Activated naive CD4-positive, alpha-beta T cell treated with anti-CD3 and anti-CD28 coated beads, Interleukin-2, amount 10 ng/mL, durations not matched to agents 7 days and 5 days (primary cell): ENCODE measurements around the gene ID1.
"Not testable (repeated sequence)": the region's sequence is repeated elsewhere in the genome, so short reads cannot be mapped to it uniquely, and the experiment has no call there.

Source experiments
- CTCF ChIA-PET: fragments of 350-600 bp; sonication (Branson Sonifier 250); formaldehyde crosslinking; loops from one replicate; lab custom pipeline; 2021; ENCODE audit warnings: antibody characterized with exemption; lab: Charles Lee
- DNase-seq: peaks from one replicate; pipeline ENCODE4 v3.0.0-alpha.2; 2020
- H3K27ac Mint-ChIP-seq: one replicate; pipeline ENCODE4 v1.8.0; 2021; ENCODE audit warnings: mild to moderate bottlenecking, moderate library complexity, mixed read lengths
- H3K27me3 Mint-ChIP-seq: one replicate; pipeline ENCODE4 v1.8.0; 2021; ENCODE audit warnings: mild to moderate bottlenecking, mixed read lengths
- H3K36me3 Mint-ChIP-seq: one replicate; pipeline ENCODE4 v1.8.0; 2021; ENCODE audit warnings: mixed read lengths
- H3K4me1 Mint-ChIP-seq: one replicate; pipeline ENCODE4 v1.8.0; 2021; ENCODE audit warnings: mixed read lengths
- H3K4me3 Mint-ChIP-seq: one replicate; pipeline ENCODE4 v1.8.0; 2021; ENCODE audit warnings: mild to moderate bottlenecking, moderate library complexity, mixed read lengths
- H3K9me3 Mint-ChIP-seq: one replicate; pipeline ENCODE4 v1.8.0; 2021; ENCODE audit warnings: mixed read lengths

ID1 gene

GRCh38 chr20:31569163-31570020 is 35.7 kb upstream of the ID1 start:
- Mint-ChIP-seq H3K27me3 (no peaks in the 10 kb centered on the region), H3K4me1 (peaks cover 38% of the 10 kb centered on the region), H3K9me3 (no peaks in the 10 kb centered on the region), H3K4me3 (no peak overlapping the region), H3K27ac (no peak overlapping the region), H3K36me3 (peaks cover 12% of the 10 kb centered on the region)
- CTCF ChIA-PET = interaction anchor here (0.7 to 30.9 kb wide), 13 partner anchors 9 to 163 kb away, joined by 3 to 853 read pairs (median 3); partner anchors contain the start of gene ID1
- peak; percentile 70 for DNase-seq

- Mint-ChIP-seq H3K4me3 (no peak overlapping the region), H3K27ac (no peak overlapping the region), H3K27me3 (no peaks in the 10 kb centered on the region), H3K4me1 (peaks cover 38% of the 10 kb centered on the region), H3K9me3 (no peaks in the 10 kb centered on the region), H3K36me3 (peaks cover 8% of the 10 kb centered on the region)
- CTCF ChIA-PET = interaction anchor here (0.9 to 30.9 kb wide), 9 partner anchors 9 to 162 kb away, joined by 3 to 853 read pairs (median 5); partner anchors contain the start of gene ID1
- no peak for DNase-seq
Measured at GRCh38 chr20:31570021-31570463, 35.0 kb upstream of the ID1 start.

DNA sequence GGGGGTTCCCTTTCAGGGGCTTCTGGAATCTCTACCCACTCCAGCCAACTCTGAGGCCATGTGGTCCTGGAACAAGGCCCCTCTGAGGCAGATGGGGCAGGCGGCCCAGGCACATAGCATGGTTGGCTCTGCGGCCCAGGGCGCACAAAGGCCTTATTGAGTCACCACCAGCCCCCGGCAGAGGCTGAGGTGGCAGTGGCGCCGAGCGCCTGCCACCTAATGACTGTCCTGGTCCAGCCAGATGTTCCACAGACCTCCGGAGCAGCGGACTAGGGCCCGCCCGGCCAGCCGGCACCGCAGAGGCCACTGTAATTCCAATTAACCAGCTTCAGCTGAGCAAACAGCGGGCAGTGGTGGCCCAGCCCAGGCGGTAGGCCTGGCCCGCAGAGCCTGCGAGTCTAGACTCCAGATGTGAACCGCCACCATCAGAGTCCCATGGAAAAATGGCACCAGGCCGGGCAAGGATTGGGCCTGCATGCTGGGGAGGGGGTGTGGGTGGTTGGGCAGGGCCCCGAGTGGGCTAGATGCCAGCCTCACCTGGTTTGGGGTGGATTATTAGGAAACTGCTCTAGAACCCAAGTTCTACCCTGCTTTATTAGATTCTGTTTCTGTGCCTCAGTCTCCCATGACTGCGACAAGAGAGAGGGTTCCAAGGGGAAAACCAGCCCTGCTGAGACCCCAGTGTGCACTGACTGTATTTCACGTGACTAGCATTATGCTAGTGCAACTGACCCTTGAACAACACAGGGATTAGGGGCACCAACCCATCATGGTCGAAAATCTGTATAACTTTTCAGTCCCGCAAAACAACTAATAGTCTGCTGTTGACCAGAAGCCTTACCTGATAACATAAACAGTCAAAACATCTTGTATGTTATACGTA is 34.1 kb upstream of the ID1 start:
- peaks cover 4% of the 10 kb centered on the region for H3K36me3 Mint-ChIP-seq
- peak overlapping the region; percentile 42 for H3K27ac Mint-ChIP-seq
- H3K4me1 Mint-ChIP-seq = peaks cover 33% of the 10 kb centered on the region
- no peak for DNase-seq
- H3K4me3 Mint-ChIP-seq = peak overlapping the region; percentile 81
- no peaks in the 10 kb centered on the region for H3K27me3 Mint-ChIP-seq
- no peaks in the 10 kb centered on the region for H3K9me3 Mint-ChIP-seq
- CTCF ChIA-PET = interaction anchor here (1.7 to 30.9 kb wide), 3 partner anchors 10 to 40 kb away, joined by 6 to 853 read pairs (median 95); partner anchors contain the start of gene ID1

GRCh38 chr20:31572042-31572700 is 32.9 kb upstream of the ID1 start:
- Mint-ChIP-seq H3K27ac (peak overlapping the region; percentile 85), H3K36me3 (peaks cover 4% of the 10 kb centered on the region), H3K4me1 (peaks cover 29% of the 10 kb centered on the region), H3K4me3 (peak overlapping the region; percentile 81), H3K9me3 (no peaks in the 10 kb centered on the region), H3K27me3 (peaks cover 4% of the 10 kb centered on the region)
- CTCF ChIA-PET = interaction anchor here (1.1 to 30.9 kb wide), 4 partner anchors 11 to 151 kb away, joined by 3 to 853 read pairs (median 50); partner anchors contain the start of gene ID1
- DNase-seq = no peak

GRCh38 chr20:31572701-31573554 is 32.2 kb upstream of the ID1 start:
- H3K36me3 Mint-ChIP-seq = peaks cover 4% of the 10 kb centered on the region
- CTCF ChIA-PET = interaction anchor here (0.6 to 30.9 kb wide), 5 partner anchors 12 to 706 kb away, joined by 3 to 853 read pairs (median 4); partner anchors contain the start of gene ID1
- no peaks in the 10 kb centered on the region for H3K9me3 Mint-ChIP-seq
- peaks cover 11% of the 10 kb centered on the region for H3K27me3 Mint-ChIP-seq
- H3K4me3 Mint-ChIP-seq = peak overlapping the region; percentile 84
- peaks cover 27% of the 10 kb centered on the region for H3K4me1 Mint-ChIP-seq
- peak overlapping the region; percentile 85 for H3K27ac Mint-ChIP-seq
- DNase-seq = peak; percentile 91

DNA sequence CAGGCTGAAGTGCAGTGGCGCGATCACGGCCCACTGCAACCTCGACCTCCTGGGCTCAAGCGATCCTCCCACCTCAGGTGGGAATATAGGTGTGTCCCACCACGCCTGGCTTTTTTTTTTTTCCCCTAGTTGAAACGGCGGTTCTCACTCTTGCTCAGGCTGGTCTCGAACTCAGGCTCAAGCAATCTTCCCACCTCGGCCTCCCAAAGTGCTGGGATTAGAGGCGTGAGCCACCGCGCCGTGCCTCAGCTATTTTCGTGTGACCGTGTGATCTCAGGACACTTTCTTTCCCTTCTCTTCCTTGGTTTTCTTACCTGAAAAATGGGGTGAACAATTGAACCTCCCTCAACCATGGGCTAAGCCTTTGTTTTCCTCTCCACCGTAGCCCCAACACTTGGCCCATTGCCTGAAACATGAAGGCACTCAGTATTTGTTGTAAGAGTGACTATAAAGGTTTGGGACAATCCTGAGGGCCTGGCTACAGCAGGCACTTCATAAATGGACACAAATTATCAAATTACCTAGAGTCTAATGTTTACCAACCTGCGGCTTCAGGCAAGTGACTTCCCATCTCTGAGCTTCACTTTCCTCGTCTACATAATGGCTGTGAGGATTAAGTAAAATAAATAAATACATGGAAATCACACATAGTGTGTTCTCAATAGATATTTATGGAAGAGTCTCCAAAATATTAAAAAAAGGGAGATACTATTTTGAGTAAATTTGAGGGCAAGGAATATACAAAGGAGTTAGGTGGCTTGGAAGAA is 31.4 kb upstream of the ID1 start:
- H3K4me1 Mint-ChIP-seq = peaks cover 27% of the 10 kb centered on the region
- CTCF ChIA-PET = interaction anchor here (0.6 to 30.9 kb wide), 4 partner anchors 13 to 705 kb away, joined by 3 to 853 read pairs (median 50); partner anchors contain the start of gene ID1
- peak overlapping the region; percentile 82 for H3K27ac Mint-ChIP-seq
- no peak for DNase-seq
- peaks cover 11% of the 10 kb centered on the region for H3K27me3 Mint-ChIP-seq
- peaks cover 4% of the 10 kb centered on the region for H3K36me3 Mint-ChIP-seq
- peak overlapping the region; percentile 84 for H3K4me3 Mint-ChIP-seq
- no peaks in the 10 kb centered on the region for H3K9me3 Mint-ChIP-seq

DNA sequence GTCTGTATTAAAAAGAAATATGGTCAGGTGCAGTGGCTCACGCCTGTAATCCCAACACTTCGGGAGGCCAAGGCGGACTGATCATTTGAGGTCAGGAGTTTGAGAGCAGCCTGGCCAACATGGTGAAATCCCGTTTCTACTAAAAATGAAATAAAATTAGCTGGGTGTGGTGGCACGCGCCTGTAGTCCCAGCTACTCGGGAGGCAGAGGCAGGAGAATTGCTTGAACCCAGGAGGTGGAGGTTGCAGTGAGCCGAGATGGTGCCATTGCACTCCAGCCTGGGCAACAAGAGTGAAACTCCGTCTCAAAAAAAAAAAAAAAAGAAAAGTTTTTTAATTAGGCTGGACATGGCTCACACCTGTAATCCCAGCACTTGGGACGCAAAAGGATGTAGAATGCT is 30.1 kb upstream of the ID1 start:
- H3K9me3 Mint-ChIP-seq, DNase-seq, H3K27ac Mint-ChIP-seq, H3K36me3 Mint-ChIP-seq, H3K4me3 Mint-ChIP-seq: not testable (repeated sequence)
- Mint-ChIP-seq H3K4me1 (peaks cover 27% of the 10 kb centered on the region), H3K27me3 (peaks cover 11% of the 10 kb centered on the region)
- CTCF ChIA-PET = interaction anchor here (8.2 to 30.9 kb wide), 2 partner anchors 14 to 36 kb away, joined by 95 to 853 read pairs; partner anchors contain the start of gene ID1

DNA sequence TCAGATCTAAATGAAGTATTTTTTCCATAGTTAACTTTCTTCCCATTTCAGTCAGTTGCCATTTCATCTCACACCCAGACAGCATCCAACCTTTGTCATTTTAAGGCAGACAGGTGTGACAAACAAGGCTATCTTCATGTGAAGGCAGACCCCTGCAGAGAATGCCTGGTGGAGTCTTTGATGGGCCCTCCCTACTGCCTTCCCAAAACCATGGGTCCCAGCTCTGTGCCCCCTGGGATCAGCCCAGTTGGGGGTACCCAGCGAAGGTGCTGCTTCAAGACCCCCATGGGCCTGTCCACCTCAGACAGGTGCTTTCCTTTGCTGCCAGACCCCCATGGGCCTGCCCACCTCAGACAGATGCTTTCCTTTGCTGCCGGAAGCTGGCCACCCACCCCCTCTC is 28.3 kb upstream of the ID1 start:
- Mint-ChIP-seq H3K4me1 (peaks cover 27% of the 10 kb centered on the region), H3K9me3 (no peaks in the 10 kb centered on the region), H3K27me3 (peaks cover 11% of the 10 kb centered on the region), H3K36me3 (no peaks in the 10 kb centered on the region), H3K27ac (no peak overlapping the region), H3K4me3 (no peak overlapping the region)
- CTCF ChIA-PET = interaction anchor here (0.7 to 30.9 kb wide), 3 partner anchors 8 to 34 kb away, joined by 3 to 853 read pairs (median 95); partner anchors contain the start of gene ID1
- no peak for DNase-seq

- peaks cover 24% of the 10 kb centered on the region for H3K4me1 Mint-ChIP-seq
- peak overlapping the region; percentile 70 for H3K27ac Mint-ChIP-seq
- peaks cover 11% of the 10 kb centered on the region for H3K27me3 Mint-ChIP-seq
- H3K4me3 Mint-ChIP-seq = no peak overlapping the region
- no peaks in the 10 kb centered on the region for H3K36me3 Mint-ChIP-seq
- no peaks in the 10 kb centered on the region for H3K9me3 Mint-ChIP-seq
- no peak for DNase-seq
- CTCF ChIA-PET = interaction anchor here (0.6 to 30.9 kb wide), 4 partner anchors 16 to 263 kb away, joined by 3 to 853 read pairs (median 49); partner anchors contain the start of gene ID1
Measured at GRCh38 chr20:31577194-31577593, 27.9 kb upstream of the ID1 start.

GRCh38 chr20:31578448-31579138 is 26.5 kb upstream of the ID1 start:
- H3K4me3 Mint-ChIP-seq = no peak overlapping the region
- no peak overlapping the region for H3K27ac Mint-ChIP-seq
- peaks cover 14% of the 10 kb centered on the region for H3K4me1 Mint-ChIP-seq
- no peaks in the 10 kb centered on the region for H3K9me3 Mint-ChIP-seq
- CTCF ChIA-PET = interaction anchor here (0.9 to 30.9 kb wide), 3 partner anchors 9 to 145 kb away, joined by 3 to 853 read pairs (median 3); partner anchors contain the start of gene ID1
- no peaks in the 10 kb centered on the region for H3K36me3 Mint-ChIP-seq
- peaks cover 11% of the 10 kb centered on the region for H3K27me3 Mint-ChIP-seq
- DNase-seq = no peak

GRCh38 chr20:31579245-31579644 is 25.8 kb upstream of the ID1 start:
- no peak for DNase-seq
- Mint-ChIP-seq H3K27ac (no peak overlapping the region), H3K36me3 (no peaks in the 10 kb centered on the region), H3K9me3 (no peaks in the 10 kb centered on the region), H3K4me1 (peaks cover 7% of the 10 kb centered on the region), H3K4me3 (no peak overlapping the region), H3K27me3 (peaks cover 13% of the 10 kb centered on the region)
- CTCF ChIA-PET = interaction anchor here (30.9 kb wide), 1 partner anchor 31 kb away, joined by 853 read pairs; the partner anchor contains the start of gene ID1
